Cardiac muscle cell (in vitro differentiated cells and primary cell): ENCODE data around the gene DIP2B. TPM values are rescaled to one million over a fixed set of nuclear protein-coding genes. Genes with fewer than 3 reads are reported as not detected.
"Not testable (repeated sequence)": the region's sequence is repeated elsewhere in the genome, so short reads cannot be mapped to it uniquely, and the experiment has no call there.

Experiments used
- DNase-seq, 2 donors: peaks; one replicate each; pipeline versions ENCODE4 v3.0.0 to v3.0.0-alpha.2; 2010 to 2017; ENCODE audit warnings: low read depth in 1 of 2, low spot score in 1 of 2
- H3K27ac ChIP-seq: fragments of 200-600 bp; sonication (generic); 2 replicates; pipeline ENCODE4 v1.5.1; 2016
- H3K27me3 ChIP-seq: fragments of 200-600 bp; sonication (generic); 2 replicates; pipeline ENCODE4 v1.6.0; 2016; ENCODE audit warnings: control low read depth
- H3K36me3 ChIP-seq: fragments of 200-600 bp; sonication (generic); 2 replicates; pipeline ENCODE4 v1.5.1; 2016; ENCODE audit warnings: control low read depth
- H3K4me1 ChIP-seq: fragments of 200-600 bp; sonication (generic); 2 replicates; pipeline ENCODE4 v1.8.1; 2017; ENCODE audit warnings: low read depth, mild to moderate bottlenecking, mixed run types
- H3K4me3 ChIP-seq: fragments of 200-600 bp; sonication (generic); 2 replicates; pipeline ENCODE4 v1.5.1; 2016; ENCODE audit warnings: mild to moderate bottlenecking
- H3K9me3 ChIP-seq: fragments of 200-600 bp; sonication (generic); 2 replicates; pipeline ENCODE4 v1.5.1; 2017; ENCODE audit warnings: low read depth, mild to moderate bottlenecking, control low read depth
- CTCF ChIP-seq: IDR thresholded peaks from 2 replicates; pipeline ENCODE4 v1.5.1; 2012; ENCODE audit warnings: low read depth, mild to moderate bottlenecking, low read length
- polyA plus RNA-seq: library from polyadenylated mRNA; unstranded; fragments of >200 nt; fragmentation: Nextera tagmentation; extraction: Ambion mirVana; gene quantifications from 2 replicates; pipeline ENCODE4 v1.2.1, GENCODE V29; 2016
- total RNA-seq: library from RNA; depleted of rRNA; stranded (reverse); fragments of >200 nt; gene quantifications from 2 replicates; pipeline ENCODE4 v1.2.3, GENCODE V29; 2016

DIP2B gene
- total and polyA plus RNA-seq, 2 experiments from 2014 or later, result 15.5 to 55.1 TPM

- Histone ChIP-seq H3K4me1 (no peaks in the 10 kb centered on the region), H3K27me3 (no peaks in the 10 kb centered on the region), H3K36me3 (peaks cover 13% of the 10 kb centered on the region), H3K9me3 (no peaks in the 10 kb centered on the region), H3K27ac (no peak overlapping the region), H3K4me3 (no peak overlapping the region)
- TF ChIP-seq CTCF, result no peak
- DNase-seq, result no peak
Observed at GRCh38 chr12:50482571-50482970, 22.2 kb upstream of the DIP2B start.

GRCh38 chr12:50483488-50483887 is 21.3 kb upstream of the DIP2B start:
- Histone ChIP-seq H3K4me3 (no peak overlapping the region), H3K27ac (no peak overlapping the region), H3K9me3 (no peaks in the 10 kb centered on the region), H3K4me1 (no peaks in the 10 kb centered on the region), H3K36me3 (peaks cover 8% of the 10 kb centered on the region), H3K27me3 (no peaks in the 10 kb centered on the region)
- DNase-seq, result no peak
- TF ChIP-seq CTCF, result no peak

- Histone ChIP-seq H3K27me3 (no peaks in the 10 kb centered on the region), H3K36me3 (no peaks in the 10 kb centered on the region), H3K4me1 (no peaks in the 10 kb centered on the region), H3K27ac (no peak overlapping the region), H3K4me3 (no peak overlapping the region), H3K9me3 (no peaks in the 10 kb centered on the region)
- TF ChIP-seq CTCF, result no peak
- DNase-seq, result no peak
Observed at GRCh38 chr12:50488801-50489200, 16.0 kb upstream of the DIP2B start.

GRCh38 chr12:50498119-50498518 is 6.7 kb upstream of the DIP2B start:
- not testable (repeated sequence) for H3K27ac ChIP-seq, H3K4me1 ChIP-seq, DNase-seq, H3K4me3 ChIP-seq, H3K36me3 ChIP-seq, H3K9me3 ChIP-seq, H3K27me3 ChIP-seq

GRCh38 chr12:50505675-50506530 is 1.1 kb downstream of the DIP2B start:
- Histone ChIP-seq H3K27ac (peak overlapping the region; percentile 96), H3K9me3 (no peaks in the 10 kb centered on the region), H3K4me1 (peaks cover 32% of the 10 kb centered on the region), H3K36me3 (no peaks in the 10 kb centered on the region), H3K27me3 (no peaks in the 10 kb centered on the region), H3K4me3 (peak overlapping the region; percentile 95)
- peak; percentile 24 to 29 for DNase-seq
- TF ChIP-seq CTCF, result no peak

GRCh38 chr12:50506753-50507473 is 2.1 kb downstream of the DIP2B start:
- Histone ChIP-seq H3K36me3 (no peaks in the 10 kb centered on the region), H3K4me3 (peak overlapping the region; percentile 95), H3K27me3 (no peaks in the 10 kb centered on the region), H3K4me1 (peaks cover 32% of the 10 kb centered on the region), H3K9me3 (no peaks in the 10 kb centered on the region), H3K27ac (peak overlapping the region; percentile 49)
- peak in 1 of 2 donors; percentile 36 for DNase-seq
- TF ChIP-seq CTCF, result no peak
